ENCODE measurements around the gene RHOJ.
"Not testable (repeated sequence)": the region's sequence is repeated elsewhere in the genome, so short reads cannot be mapped to it uniquely, and the experiment has no call there.

Gene RHOJ

GRCh38 chr14:63269561-63270225 is 65.5 kb downstream of the RHOJ start:
- no peak for DNase-seq

DNA sequence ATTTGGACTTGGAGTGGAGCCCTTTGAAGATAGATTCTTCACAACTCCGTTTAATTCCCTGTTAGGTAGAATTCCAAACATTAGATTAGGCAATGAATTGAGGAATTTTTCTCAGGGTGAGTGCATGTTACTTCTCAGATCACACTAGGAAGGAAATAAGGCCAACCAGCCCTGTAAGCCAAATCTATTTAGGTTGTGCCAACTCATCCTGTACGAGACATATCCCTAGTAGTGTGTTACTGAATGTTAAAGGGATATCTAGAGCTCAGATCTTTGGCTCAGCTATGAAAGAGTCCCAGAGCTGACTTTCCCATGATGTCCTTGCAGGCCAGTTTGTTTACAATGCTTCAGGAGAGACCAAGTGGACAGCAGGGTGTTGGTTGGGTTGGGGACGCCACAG is 68.9 kb downstream of the RHOJ start:
- DNase-seq: no peak

GRCh38 chr14:63273717-63274655 is 69.7 kb downstream of the RHOJ start:
- no peak for DNase-seq

- no peak for DNase-seq
These were observed 71.4 kb downstream of the RHOJ start for GRCh38 chr14:63275611-63276010.

DNA sequence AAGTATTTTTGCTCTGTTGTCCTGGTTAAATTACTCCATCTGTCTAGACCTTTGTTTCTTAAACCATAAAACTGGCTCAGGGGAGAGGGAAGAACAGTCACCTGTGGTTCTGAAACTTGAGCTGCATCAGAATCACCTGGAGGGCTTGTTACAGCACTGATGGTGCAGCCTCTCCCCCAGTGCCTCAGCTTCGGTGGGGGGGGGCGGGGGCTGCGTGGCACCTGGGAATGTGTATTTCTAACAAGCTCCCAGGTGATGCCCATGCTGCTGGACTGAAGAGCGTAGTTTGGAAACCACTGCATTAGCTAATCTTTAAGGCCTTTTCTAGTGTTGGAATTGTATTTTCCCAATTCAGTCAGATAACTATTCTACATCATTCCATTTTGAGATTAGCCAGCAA is 71.8 kb downstream of the RHOJ start:
- DNase-seq: no peak

DNA sequence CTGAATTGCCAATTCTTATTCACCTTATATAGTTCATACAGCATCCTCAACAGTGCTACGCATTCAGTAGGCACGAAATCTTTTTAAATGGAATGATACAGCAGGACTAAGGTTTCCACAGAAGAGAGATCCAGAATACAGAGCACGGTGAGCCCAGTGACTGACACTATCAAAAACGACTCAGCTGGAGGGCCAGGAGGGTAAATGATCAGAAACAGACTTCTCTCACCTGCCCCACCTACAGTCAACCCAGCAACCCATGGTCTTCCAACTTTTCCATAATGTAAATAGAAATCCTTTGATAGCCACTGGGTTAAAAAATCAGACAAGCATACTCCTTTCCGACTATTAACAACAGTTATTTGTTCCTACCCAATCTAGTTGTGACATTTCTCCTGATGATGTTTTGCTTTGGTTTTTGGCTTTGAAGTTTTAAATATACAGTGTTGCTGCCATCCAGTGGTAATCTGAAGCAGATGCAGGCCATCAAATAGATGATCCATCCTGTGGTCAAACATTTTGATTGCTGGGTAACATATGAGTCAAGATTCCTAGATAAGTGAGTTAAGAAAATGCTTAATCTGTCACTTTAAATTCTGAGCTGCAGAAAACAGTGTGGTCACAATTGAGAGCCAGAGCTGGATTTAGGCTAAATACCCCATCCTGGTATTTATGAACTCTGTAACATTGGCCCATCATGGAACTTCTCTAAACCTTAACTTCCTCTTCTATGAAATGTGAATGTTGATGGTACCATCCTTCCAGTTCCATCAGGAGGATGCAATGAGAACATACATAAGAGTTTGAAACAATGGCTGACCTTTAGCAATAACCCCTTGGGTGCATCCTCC is 72.5 kb downstream of the RHOJ start:
- DNase-seq: no peak

DNA sequence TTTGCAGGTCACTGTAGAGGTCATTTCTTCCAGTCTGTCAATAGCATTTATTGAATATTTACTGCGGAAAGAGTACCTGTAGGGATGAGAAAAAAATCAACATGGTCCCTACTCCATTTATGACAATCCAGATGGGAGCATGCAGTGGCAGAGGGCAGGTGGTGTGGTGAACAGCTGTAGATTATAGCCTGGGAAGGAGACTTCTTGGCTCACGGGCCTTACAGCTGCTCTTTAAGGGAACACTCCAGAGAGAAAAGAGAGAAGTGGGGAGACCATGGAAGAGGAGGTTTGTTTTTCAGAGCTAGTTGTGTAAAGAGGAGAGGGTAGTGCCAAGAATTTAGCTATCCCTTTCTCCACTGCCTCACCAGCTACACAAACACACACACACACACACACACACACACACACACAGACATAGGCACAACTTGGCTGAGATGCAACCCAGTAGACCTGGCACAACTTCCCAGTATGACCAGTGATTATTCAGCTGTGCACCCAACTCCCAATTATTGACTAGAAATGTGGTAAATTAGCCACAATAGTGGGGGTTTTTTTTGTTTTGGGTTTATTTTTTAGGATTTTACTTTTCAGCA is 73.4 kb downstream of the RHOJ start:
- DNase-seq: no peak

DNA sequence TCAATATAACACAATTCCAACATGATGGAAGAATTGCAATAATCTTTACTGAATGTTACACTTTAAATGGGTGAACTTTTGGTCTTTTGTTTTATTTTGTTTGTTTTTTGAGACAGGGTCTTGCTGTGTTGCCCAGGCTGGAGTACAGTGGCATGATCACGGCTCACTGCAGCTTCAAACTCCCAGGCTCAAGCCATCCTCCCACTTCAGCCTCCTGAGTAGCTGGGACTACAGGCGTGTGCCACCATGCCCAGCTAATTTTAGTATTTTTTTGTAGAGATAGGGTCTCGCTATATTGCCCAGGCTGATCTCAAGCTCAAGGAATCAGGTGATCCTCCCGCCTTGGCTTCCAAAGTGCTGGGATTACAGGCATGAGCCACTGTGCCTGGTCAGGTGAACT is 75.7 kb downstream of the RHOJ start:
- DNase-seq: not testable (repeated sequence)

DNA sequence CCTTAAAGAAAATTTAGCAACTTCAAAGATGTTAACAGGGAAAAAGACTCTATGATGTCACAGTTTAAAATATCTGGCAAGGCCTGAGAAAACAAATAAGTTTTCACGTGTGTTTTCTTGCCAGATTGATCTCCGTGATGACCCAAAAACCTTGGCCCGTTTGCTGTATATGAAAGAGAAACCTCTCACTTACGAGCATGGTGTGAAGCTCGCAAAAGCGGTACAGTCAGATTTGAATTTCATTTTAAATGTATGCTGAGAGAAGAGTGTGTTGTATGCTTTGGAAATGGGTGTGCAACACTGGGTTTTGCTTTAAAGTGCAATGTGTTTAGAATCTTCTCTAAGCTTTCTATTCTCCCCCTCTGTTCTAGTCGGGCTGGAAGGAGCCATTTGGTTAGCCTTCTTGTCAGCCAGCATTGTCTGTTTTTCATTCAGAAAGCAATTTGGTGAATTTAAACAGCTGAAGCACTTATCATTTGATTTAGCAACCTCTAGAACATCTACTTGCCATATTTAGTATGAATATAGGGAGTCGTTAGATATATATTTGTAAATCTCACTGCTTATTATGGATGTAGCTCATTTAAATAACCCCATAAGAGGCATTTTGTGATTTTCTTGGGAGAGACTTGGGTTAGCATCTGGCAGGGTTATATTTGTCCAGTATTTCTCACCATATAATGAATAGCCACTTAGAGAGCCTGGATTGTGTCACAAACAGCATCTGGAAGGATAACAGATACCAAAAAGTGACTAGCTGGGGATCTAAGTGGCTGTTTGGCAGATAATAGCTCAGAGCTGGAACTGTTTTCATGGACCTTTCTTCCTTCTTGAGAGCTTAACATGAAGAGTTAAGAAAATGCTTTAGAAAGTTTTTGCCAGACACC is 79.0 kb downstream of the RHOJ start:
- no peak for DNase-seq

- no peak for DNase-seq
These were observed 79.6 kb downstream of the RHOJ start for GRCh38 chr14:63283884-63284248.

DNA sequence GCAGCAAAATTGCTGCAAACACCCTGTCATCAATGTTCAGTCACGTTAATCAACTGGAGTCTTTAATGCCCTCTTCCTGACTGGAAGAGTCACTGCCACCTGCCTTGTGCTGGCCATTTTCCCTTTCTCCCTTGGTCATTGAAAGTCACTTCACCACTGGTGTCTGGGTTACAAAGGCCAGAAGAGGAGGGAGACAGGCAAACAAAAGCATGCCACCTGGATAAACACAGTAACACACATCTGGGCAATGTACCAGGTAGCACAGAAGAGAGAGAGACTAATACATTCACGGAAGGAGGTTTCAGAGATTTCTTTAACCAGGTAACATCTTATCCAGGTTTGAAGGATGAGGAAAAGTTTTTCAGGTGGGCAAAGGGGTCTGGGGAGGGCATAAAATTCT is 81.8 kb downstream of the RHOJ start:
- no peak for DNase-seq

- DNase-seq: no peak
These were observed 83.6 kb downstream of the RHOJ start for GRCh38 chr14:63287666-63288483.

DNA sequence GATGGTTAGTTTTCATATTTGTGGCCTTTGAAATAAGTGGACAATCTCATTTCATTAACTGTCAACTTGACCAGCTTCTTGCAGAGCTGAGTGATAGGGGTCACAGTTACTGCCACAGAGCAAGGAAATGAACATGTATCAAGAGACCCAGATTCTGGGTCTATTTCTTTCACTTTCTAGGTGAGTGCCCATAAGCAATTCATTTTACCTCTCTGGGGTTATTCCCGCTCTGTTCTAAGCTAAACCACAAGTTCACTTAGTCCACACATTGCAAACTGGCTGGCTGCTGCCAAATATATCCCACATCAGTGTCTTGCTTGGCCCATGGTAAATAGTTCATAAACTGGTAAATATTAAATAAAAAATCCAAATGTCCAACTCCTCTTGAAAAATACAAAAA is 84.6 kb downstream of the RHOJ start:
- DNase-seq: no peak

GRCh38 chr14:63290741-63291430 is 86.6 kb downstream of the RHOJ start:
- DNase-seq: no peak

GRCh38 chr14:63292805-63293204 is 88.6 kb downstream of the RHOJ start:
- DNase-seq: no peak

DNA sequence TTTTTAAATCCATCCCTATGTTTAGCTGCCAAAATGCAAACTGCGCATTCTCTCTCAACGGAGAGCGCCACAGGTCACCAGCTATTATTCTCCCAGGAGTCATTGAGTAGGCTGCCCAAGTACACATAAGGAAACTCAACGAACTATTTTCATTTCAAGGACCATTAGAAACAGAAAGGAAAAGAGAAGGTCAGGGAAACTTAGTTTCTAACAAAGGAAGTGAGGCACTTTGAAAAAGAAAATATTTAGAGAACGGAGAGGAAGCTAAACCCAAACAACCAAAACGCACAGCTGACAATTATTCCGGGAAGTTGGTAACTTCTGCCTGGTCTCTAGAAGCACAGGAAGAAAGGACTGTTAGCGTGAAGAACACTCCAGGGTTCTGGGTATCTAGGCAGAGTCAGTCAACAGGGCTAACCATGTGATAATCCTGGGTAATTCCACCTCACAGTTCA is 91.0 kb downstream of the RHOJ start:
- DNase-seq: no peak

GRCh38 chr14:63296060-63296563 is 91.9 kb downstream of the RHOJ start:
- no peak for DNase-seq

DNA sequence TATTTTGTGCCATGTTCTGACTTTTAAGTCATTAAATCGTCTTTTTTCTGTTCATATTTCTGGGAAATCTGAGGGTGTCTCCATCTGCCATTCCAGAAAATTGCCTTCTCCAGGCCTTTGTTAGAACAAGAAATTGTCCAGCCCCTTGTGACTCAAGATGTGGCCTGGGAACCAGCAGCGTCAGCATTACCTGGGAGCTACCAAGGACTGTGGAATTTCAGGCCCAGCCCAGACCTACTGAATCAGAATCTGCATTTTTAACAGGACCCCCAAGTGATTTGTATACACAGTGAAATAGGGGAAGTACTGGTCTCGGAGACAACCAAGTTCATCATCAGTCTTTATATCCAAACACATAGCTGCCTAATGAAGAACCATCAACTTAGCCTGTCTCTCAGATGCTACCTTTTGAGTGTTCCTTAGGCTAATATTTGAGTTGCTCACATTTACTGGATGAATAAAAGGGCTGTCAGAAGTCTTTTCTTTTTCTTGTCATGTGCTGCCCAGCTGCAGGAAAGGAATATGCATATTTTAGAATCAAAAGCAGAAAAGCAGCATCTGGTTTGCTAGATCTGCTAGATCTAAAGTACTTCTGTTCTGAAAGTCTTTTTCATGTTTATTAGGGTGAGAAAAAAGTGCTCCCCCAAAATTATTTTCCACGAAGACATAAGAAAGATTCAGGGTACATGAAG is 93.3 kb downstream of the RHOJ start:
- DNase-seq: no peak

DNA sequence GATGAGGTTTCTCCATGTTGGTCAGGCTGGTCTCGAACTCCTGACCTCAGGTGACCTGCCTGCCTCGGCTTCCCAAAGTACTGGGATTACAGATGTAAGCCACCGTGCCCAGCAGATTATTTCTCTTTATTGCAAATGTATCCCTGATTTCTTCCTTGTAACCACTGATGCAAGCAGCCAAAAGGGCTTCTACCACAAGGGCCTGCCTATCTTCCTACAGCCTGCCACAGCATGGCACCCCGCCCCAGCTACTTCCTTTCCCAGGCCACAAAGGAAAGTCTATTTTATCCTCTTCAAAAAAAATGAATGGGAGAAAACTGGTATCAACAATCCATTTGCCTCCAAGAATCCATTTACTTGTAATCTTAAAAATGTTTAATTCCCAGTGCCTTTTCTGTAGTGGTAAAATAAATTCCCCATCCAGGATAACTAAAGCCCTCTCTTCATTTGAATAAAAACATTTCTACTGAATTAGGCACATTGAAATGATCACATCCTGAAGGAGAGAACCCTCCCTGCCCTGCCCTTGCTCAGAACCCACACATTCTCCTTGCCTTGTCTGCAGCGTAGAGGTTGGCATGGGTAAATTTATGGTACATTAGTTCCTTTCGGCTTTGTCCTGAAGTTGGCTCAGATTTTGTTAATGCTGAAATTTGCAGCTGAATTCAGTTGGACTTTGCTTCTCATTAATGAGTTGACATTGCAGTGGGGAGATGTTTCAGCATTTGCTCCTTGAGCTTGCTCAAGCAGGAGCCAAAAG is 95.3 kb downstream of the RHOJ start:
- no peak for DNase-seq
